Type B pancreatic cell (in vitro differentiated cells): ENCODE results near the gene MARS1. TPM values are rescaled to one million over a fixed set of nuclear protein-coding genes. Genes with fewer than 3 reads are reported as not detected.

Source experiments
- DNase-seq: peaks from one replicate; pipeline ENCODE4 v3.0.0; 2021; ENCODE audit warnings: mixed read lengths; ENCODE audit not compliant: unreplicated experiment; ENCODE audit errors: extremely low spot score
- H3K27ac Mint-ChIP-seq: 2 replicates; pipeline ENCODE4 v1.8.0; 2021; ENCODE audit warnings: mild to moderate bottlenecking, mixed read lengths
- H3K27me3 Mint-ChIP-seq: 2 replicates; pipeline ENCODE4 v1.8.0; 2021; ENCODE audit warnings: mixed read lengths
- H3K36me3 Mint-ChIP-seq: 2 replicates; pipeline ENCODE4 v1.8.0; 2021; ENCODE audit warnings: mixed read lengths
- H3K4me1 Mint-ChIP-seq: one replicate; pipeline ENCODE4 v1.8.0; 2021; ENCODE audit warnings: mixed read lengths; ENCODE audit not compliant: unreplicated experiment
- H3K4me3 Mint-ChIP-seq: 2 replicates; pipeline ENCODE4 v1.8.0; 2021; ENCODE audit warnings: mild to moderate bottlenecking, mixed read lengths
- H3K9me3 Mint-ChIP-seq: 2 replicates; pipeline ENCODE4 v1.8.0; 2021; ENCODE audit warnings: mixed read lengths
- total RNA-seq: library from RNA; stranded (reverse); gene quantifications from 2 replicates; pipeline ENCODE4 v1.2.1, GENCODE V29; 2021; ENCODE audit warnings: low replicate concordance
- TF ChIP-seq, protein P1 (sequence below): fragments of 200-600 bp; sonication (generic); conservative IDR thresholded peaks from 2 replicates; pipeline ENCODE4 v1.5.0; 2021; ENCODE audit warnings: antibody characterized with exemption, mild to moderate bottlenecking

Gene MARS1
- total RNA-seq, 1 donor from 2014 or later: 200 TPM

DNA sequence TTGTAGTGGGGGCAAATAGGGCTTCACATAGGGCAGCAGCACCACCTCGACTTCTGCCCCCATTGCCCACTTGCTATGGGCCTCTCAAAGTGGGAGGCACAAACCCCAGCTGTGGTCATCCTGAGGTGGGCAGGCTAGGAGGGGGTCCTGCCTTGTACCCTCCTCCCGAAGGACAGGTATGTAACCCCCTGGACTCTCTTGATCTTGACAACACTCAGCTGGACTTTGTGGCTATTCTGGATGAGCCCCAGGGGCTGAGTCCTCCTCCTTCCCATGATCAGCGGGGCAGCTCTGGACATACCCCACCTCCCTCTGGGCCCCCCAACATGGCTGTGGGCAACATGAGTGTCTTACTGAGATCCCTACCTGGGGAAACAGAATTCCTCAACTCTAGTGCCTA is 16.2 kb upstream of the MARS1 start:
- H3K4me3 Mint-ChIP-seq: no peak overlapping the region
- no peaks in the 10 kb centered on the region for H3K4me1 Mint-ChIP-seq
- TF ChIP-seq, protein P1, sequence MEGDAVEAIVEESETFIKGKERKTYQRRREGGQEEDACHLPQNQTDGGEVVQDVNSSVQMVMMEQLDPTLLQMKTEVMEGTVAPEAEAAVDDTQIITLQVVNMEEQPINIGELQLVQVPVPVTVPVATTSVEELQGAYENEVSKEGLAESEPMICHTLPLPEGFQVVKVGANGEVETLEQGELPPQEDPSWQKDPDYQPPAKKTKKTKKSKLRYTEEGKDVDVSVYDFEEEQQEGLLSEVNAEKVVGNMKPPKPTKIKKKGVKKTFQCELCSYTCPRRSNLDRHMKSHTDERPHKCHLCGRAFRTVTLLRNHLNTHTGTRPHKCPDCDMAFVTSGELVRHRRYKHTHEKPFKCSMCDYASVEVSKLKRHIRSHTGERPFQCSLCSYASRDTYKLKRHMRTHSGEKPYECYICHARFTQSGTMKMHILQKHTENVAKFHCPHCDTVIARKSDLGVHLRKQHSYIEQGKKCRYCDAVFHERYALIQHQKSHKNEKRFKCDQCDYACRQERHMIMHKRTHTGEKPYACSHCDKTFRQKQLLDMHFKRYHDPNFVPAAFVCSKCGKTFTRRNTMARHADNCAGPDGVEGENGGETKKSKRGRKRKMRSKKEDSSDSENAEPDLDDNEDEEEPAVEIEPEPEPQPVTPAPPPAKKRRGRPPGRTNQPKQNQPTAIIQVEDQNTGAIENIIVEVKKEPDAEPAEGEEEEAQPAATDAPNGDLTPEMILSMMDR: no peak
- no peaks in the 10 kb centered on the region for H3K9me3 Mint-ChIP-seq
- peaks cover 68% of the 10 kb centered on the region for H3K27me3 Mint-ChIP-seq
- H3K27ac Mint-ChIP-seq: no peak overlapping the region
- DNase-seq: no peak
- no peaks in the 10 kb centered on the region for H3K36me3 Mint-ChIP-seq

GRCh38 chr12:57472391-57472790 is 15.5 kb upstream of the MARS1 start:
- Mint-ChIP-seq H3K9me3 (no peaks in the 10 kb centered on the region), H3K27me3 (peaks cover 70% of the 10 kb centered on the region), H3K4me3 (no peak overlapping the region), H3K4me1 (no peaks in the 10 kb centered on the region), H3K36me3 (no peaks in the 10 kb centered on the region), H3K27ac (no peak overlapping the region)
- TF ChIP-seq, protein P1: no peak
- no peak for DNase-seq

- Mint-ChIP-seq H3K36me3 (no peaks in the 10 kb centered on the region), H3K27ac (no peak overlapping the region), H3K27me3 (peaks cover 71% of the 10 kb centered on the region), H3K9me3 (no peaks in the 10 kb centered on the region), H3K4me3 (no peak overlapping the region), H3K4me1 (no peaks in the 10 kb centered on the region)
- TF ChIP-seq, protein P1: no peak
- DNase-seq: no peak
These were observed 14.5 kb upstream of the MARS1 start for GRCh38 chr12:57473392-57473791.

- DNase-seq: no peak
- no peaks in the 10 kb centered on the region for H3K36me3 Mint-ChIP-seq
- H3K9me3 Mint-ChIP-seq: no peaks in the 10 kb centered on the region
- TF ChIP-seq, protein P1: no peak
- peaks cover 74% of the 10 kb centered on the region for H3K27me3 Mint-ChIP-seq
- H3K4me1 Mint-ChIP-seq: no peaks in the 10 kb centered on the region
- no peak overlapping the region for H3K27ac Mint-ChIP-seq
- H3K4me3 Mint-ChIP-seq: peak overlapping the region; percentile 48
These were observed 14.0 kb upstream of the MARS1 start for GRCh38 chr12:57473886-57474285.

DNA sequence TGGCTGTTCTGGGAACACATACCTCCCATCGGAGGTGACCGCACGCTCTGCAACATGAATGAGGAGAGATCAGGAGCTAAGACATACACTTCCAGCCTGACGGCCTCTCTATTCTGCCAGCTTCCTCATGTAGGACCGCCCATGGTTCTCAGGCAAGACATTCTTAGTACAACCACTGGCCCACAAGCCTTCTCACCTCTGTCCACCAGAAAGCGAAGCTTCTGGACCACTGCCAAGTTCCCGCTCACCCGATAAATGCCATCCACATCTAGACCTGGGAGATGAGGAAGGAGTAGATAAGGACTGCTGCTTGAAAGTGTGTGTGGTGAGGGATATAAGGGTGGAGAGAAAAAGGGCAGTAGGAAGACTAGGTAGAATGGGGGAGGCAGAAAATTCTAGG is 13.4 kb upstream of the MARS1 start:
- TF ChIP-seq, protein P1: no peak
- no peaks in the 10 kb centered on the region for H3K9me3 Mint-ChIP-seq
- H3K36me3 Mint-ChIP-seq: no peaks in the 10 kb centered on the region
- peak overlapping the region; percentile 48 for H3K4me3 Mint-ChIP-seq
- no peak overlapping the region for H3K27ac Mint-ChIP-seq
- DNase-seq: no peak
- H3K4me1 Mint-ChIP-seq: no peaks in the 10 kb centered on the region
- peaks cover 76% of the 10 kb centered on the region for H3K27me3 Mint-ChIP-seq

- no peaks in the 10 kb centered on the region for H3K4me1 Mint-ChIP-seq
- H3K36me3 Mint-ChIP-seq: no peaks in the 10 kb centered on the region
- H3K4me3 Mint-ChIP-seq: peak overlapping the region; percentile 48
- H3K27ac Mint-ChIP-seq: no peak overlapping the region
- DNase-seq: no peak
- no peaks in the 10 kb centered on the region for H3K9me3 Mint-ChIP-seq
- peaks cover 80% of the 10 kb centered on the region for H3K27me3 Mint-ChIP-seq
- TF ChIP-seq, protein P1: no peak
These were observed 13.0 kb upstream of the MARS1 start for GRCh38 chr12:57474862-57475261.
